Endothelial cell of umbilical vein (primary cell): Measurements from ENCODE around the gene SRPX2. TPM values are rescaled to one million over a fixed set of nuclear protein-coding genes. Genes with fewer than 3 reads are reported as not detected.

Source experiments
- BruUV-seq: library from RNA; stranded (reverse); fragments of 400-500 nt; replicated peaks from 2 replicates; lab custom pipeline; 2021; lab: Mats Ljungman, UMichigan
- CTCF ChIA-PET: fragments of 300-600, 350-600 bp; sonication (Branson Sonifier 250); formaldehyde crosslinking; loops from one replicate; lab custom pipeline; 2021; ENCODE audit warnings: antibody characterized with exemption, inconsistent platforms; lab: Charles Lee
- POLR2A ChIA-PET: fragments of 300-600, 350-600 bp; sonication (Branson Sonifier 250); formaldehyde crosslinking; loops from one replicate; lab custom pipeline; 2021; ENCODE audit warnings: antibody characterized with exemption, inconsistent platforms; lab: Charles Lee
- DNase-seq: peaks from one replicate; pipeline ENCODE4 v3.0.0-alpha.2; 2011; ENCODE audit warnings: low read depth, low spot score
- FAIRE-seq: peaks from 2 replicates; lab custom pipeline; 2011; peaks lifted over from hg19 to GRCh38; lab: Jason Lieb, UNC
- H2AFZ ChIP-seq: 2 replicates; pipeline ENCODE4 v1.6.0; 2012; ENCODE audit warnings: low read depth, low read length, control low read depth, inconsistent platforms
- H3K27ac ChIP-seq: 2 replicates; pipeline ENCODE4 v1.5.1; 2011; ENCODE audit warnings: low read depth, mild to moderate bottlenecking, control low read depth, low read length, moderate library complexity; ENCODE audit not compliant: insufficient read depth
- H3K27me3 ChIP-seq, 2 experiments: 2 replicates each; pipeline versions ENCODE4 v1.6.0 to v1.6.1; 2011; ENCODE audit warnings: low read length in 2 of 2, mixed read lengths in 1 of 2; ENCODE audit not compliant: control insufficient read depth in 2 of 2, insufficient read depth in 2 of 2
- H3K36me3 ChIP-seq, 2 experiments: 2 replicates in 1 of 2; 3 replicates in 1 of 2; pipeline ENCODE4 v1.5.1; 2011; ENCODE audit warnings: low read length in 2 of 2, mild to moderate bottlenecking in 1 of 2, moderate library complexity in 1 of 2; ENCODE audit not compliant: control insufficient read depth in 2 of 2, insufficient read depth in 2 of 2; ENCODE audit errors: extremely low read depth in 1 of 2
- H3K4me1 ChIP-seq: 3 replicates; pipeline ENCODE4 v1.5.1; 2011; ENCODE audit warnings: mild to moderate bottlenecking, low read length; ENCODE audit not compliant: control insufficient read depth, insufficient read depth; ENCODE audit errors: extremely low read depth
- H3K4me2 ChIP-seq: 2 replicates; pipeline ENCODE4 v1.6.1; 2011; ENCODE audit warnings: low read length, control low read depth, mixed read lengths; ENCODE audit not compliant: insufficient read depth
- H3K4me3 ChIP-seq, 3 experiments: fragments of 200-600 bp in 1 of 3; sonication (generic), shearing (Covaris generic) in 1 of 3; replicated peaks in 1 of 3; 2 replicates each; pipeline ENCODE4 v1.5.1; 2011 to 2016; ENCODE audit warnings: control low read depth in 3 of 3, low read length in 3 of 3, mild to moderate bottlenecking in 2 of 3, inconsistent platforms in 1 of 3, low read depth in 1 of 3, moderate library complexity in 1 of 3; ENCODE audit not compliant: insufficient read depth in 1 of 3
- H3K79me2 ChIP-seq: 2 replicates; pipeline ENCODE4 v1.6.0; 2012; ENCODE audit warnings: low read length, inconsistent platforms; ENCODE audit not compliant: control insufficient read depth, insufficient read depth
- H3K9ac ChIP-seq: replicated peaks from 2 replicates; pipeline ENCODE3; 2011; ENCODE audit warnings: low read length, control low read depth; ENCODE audit not compliant: insufficient read depth; ENCODE audit errors: extremely low read depth
- H3K9me1 ChIP-seq: replicated peaks from 3 replicates; pipeline ENCODE4 v1.6.0; 2011; ENCODE audit warnings: mild to moderate bottlenecking, low read length; ENCODE audit not compliant: control insufficient read depth, insufficient read depth; ENCODE audit errors: extremely low read depth
- H3K9me3 ChIP-seq: replicated peaks from 2 replicates; pipeline ENCODE4 v1.5.1; 2012; ENCODE audit warnings: low read length, inconsistent platforms; ENCODE audit not compliant: control insufficient read depth, insufficient read depth
- H4K20me1 ChIP-seq: replicated peaks from 2 replicates; pipeline ENCODE3; 2011; ENCODE audit warnings: mild to moderate bottlenecking, low read length; ENCODE audit not compliant: control insufficient read depth, insufficient read depth; ENCODE audit errors: extremely low read depth
- CTCF ChIP-seq, 2 donors: IDR thresholded peaks; 1 replicate in 1 of 2; 2 replicates in 1 of 2; pipeline ENCODE4 v1.5.1; 2011; ENCODE audit warnings: low read length in 2 of 2, mild to moderate bottlenecking in 2 of 2, moderate library complexity in 2 of 2, control low read depth in 1 of 2, inconsistent platforms in 1 of 2, low read depth in 1 of 2; ENCODE audit not compliant: insufficient read depth in 1 of 2; ENCODE audit errors: extremely low read depth in 1 of 2
- FOS ChIP-seq: IDR thresholded peaks from 2 replicates; pipeline ENCODE4 v1.6.1; 2011; ENCODE audit warnings: mild to moderate bottlenecking, low read length, moderate library complexity, borderline replicate concordance; ENCODE audit not compliant: insufficient read depth
- GATA2 ChIP-seq: IDR thresholded peaks from 2 replicates; pipeline ENCODE4 v1.7.0; 2011; ENCODE audit warnings: low read depth, mild to moderate bottlenecking, moderate library complexity, mixed read lengths, low read length; ENCODE audit not compliant: insufficient read length, insufficient read depth
- JUN ChIP-seq: IDR thresholded peaks from 2 replicates; pipeline ENCODE4 v1.6.1; 2011; ENCODE audit warnings: borderline replicate concordance, low read depth; ENCODE audit not compliant: insufficient read length, insufficient read depth
- MAX ChIP-seq: IDR thresholded peaks from 2 replicates; pipeline ENCODE4 v1.6.1; 2011; ENCODE audit not compliant: insufficient read depth, insufficient read length
- MYC ChIP-seq: IDR thresholded peaks from one replicate; pipeline ENCODE4 v1.6.1; 2011; ENCODE audit warnings: mild to moderate bottlenecking, low read depth, low read length
- dilution Hi-C: fragments of 300-500 bp; cut with MboI; formaldehyde crosslinking; loops from one replicate; pipeline ENCODE4 v1.15.0; 2019; ENCODE audit warnings: low sequenced_read_pairs; ENCODE audit not compliant: extremely low pct_ligation_motif_present
- intact Hi-C: fragments of 100-400 bp; cut with micrococcal nuclease; formaldehyde crosslinking; loops from one replicate; pipeline ENCODE4 v1.10.0; 2022
- polyA plus RNA-seq, 4 experiments: library from polyadenylated mRNA; depleted of rRNA in 3 of 4; stranded (reverse) in 3 of 4; unstranded in 1 of 4; fragments of >200 nt; gene quantifications; 2 replicates each; pipeline versions ENCODE4 v1.2.1 to v1.2.3, GENCODE V29; 2011 to 2012; ENCODE audit warnings: missing spikeins in 1 of 4
- total RNA-seq: library from RNA; stranded (reverse); gene quantifications from 2 replicates; pipeline ENCODE4 v1.2.3, GENCODE V29; 2021

Gene SRPX2
- total and polyA plus RNA-seq, 2 donors (not counting 3 experiments of a cell fraction or from before 2014, with no cell fraction given): 124 to 265 TPM

DNA sequence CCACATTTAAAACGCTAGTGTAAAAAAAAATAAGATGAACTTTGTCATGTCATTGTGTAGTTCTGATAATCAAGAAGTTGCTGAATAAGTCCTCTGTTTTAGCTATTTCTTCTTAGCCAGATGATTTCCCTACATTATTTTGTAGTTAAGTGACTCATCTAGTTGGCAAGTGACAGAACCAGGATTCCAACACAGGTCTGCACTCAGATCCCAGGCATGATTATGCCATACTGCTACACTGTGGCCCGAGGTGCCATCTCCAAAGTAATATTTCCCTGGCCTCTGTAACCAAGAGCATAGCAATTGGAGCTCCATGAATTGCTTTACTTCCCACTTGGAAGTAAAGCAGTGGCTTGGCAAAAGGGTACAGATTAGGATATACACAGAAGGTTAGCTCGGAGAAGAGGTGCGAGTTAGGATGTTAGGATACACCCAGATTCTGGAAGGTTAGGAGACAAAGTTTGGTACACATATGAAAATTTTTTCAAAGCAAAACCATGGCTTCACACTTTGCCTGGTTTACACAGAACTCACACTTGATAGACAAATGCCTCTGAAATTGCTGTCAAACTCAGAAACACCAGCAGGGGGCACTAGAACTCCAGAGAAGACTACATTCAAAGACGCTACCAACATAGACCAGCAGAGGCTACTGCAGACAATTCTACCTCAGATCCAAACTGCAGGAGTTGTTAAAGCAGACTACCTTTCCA, 41.4 kb downstream of the SRPX2 start:
- peaks cover 17% of the 10 kb centered on the region for H3K4me1 ChIP-seq
- H3K27me3 ChIP-seq: no peaks in the 10 kb centered on the region
- no peaks in the 10 kb centered on the region for H3K9me1 ChIP-seq
- DNase-seq: peak; percentile 84
- H3K36me3 ChIP-seq: peaks cover 0 to 4% of the 10 kb centered on the region in 2 experiments
- ChIA-PET CTCF (interaction anchor here (0.6 to 8.0 kb wide), 24 partner anchors 8 to 262 kb away, joined by 3 to 374 read pairs (median 4); partner anchors contain the start of genes CSTF2, SRPX2, SYTL4 and TSPAN6), POLR2A (interaction anchor here (0.6 kb wide), 1 partner anchor 18 kb away, joined by 4 read pairs; no protein-coding TSS in a partner anchor)
- FAIRE-seq: peak; percentile 92
- no peak overlapping the region for H3K4me3 ChIP-seq
- intact Hi-C loops: loop anchor here (1.0 to 5.0 kb wide), 3 partner anchors 14 to 83 kb away; partner anchors contain the start of gene SYTL4
- no peaks in the 10 kb centered on the region for H3K9me3 ChIP-seq
- no peaks in the 10 kb centered on the region for H3K79me2 ChIP-seq
- H3K4me2 ChIP-seq: peak overlapping the region; percentile 30
- H3K27ac ChIP-seq: peak overlapping the region; percentile 47
- dilution Hi-C loops: no loop called here
- TF ChIP-seq MYC (no peak), FOS (peak; percentile 42), MAX (no peak), GATA2 (peak; percentile 33), CTCF (IDR thresholded peaks at IDR 0.05; ENCODE audit: extremely low read depth in 1 of 2, insufficient read depth in 1 of 2, low read depth in 1 of 2, low read length in 2 of 2) (peak; percentile 59 to 69), JUN (peak; percentile 31)
- no peaks in the 10 kb centered on the region for H4K20me1 ChIP-seq
- peak overlapping the region; percentile 9 for H3K9ac ChIP-seq
- no TSS peak for BruUV-seq
- H2AFZ ChIP-seq: no peak overlapping the region
